Astrocyte (in vitro differentiated cells and primary cell): Measurements from ENCODE around the gene CD28. TPM values are rescaled to one million over a fixed set of nuclear protein-coding genes. Genes with fewer than 3 reads are reported as not detected.

Source experiments
- DNase-seq: peaks from one replicate; pipeline ENCODE4 v3.0.0-alpha.2; 2010; ENCODE audit warnings: low read depth
- FAIRE-seq: peaks from 2 replicates; lab custom pipeline; 2011; peaks lifted over from hg19 to GRCh38; lab: Jason Lieb, UNC
- H2AFZ ChIP-seq: 2 replicates; pipeline ENCODE4 v1.6.0; 2012; ENCODE audit warnings: low read depth, low read length, inconsistent platforms
- H3K27ac ChIP-seq: 2 replicates; pipeline ENCODE4 v1.5.1; 2011; ENCODE audit warnings: low read depth, low read length, inconsistent platforms
- H3K27me3 ChIP-seq: 2 replicates; pipeline ENCODE4 v1.6.0; 2011; ENCODE audit warnings: low read length, inconsistent platforms; ENCODE audit not compliant: insufficient read depth
- H3K36me3 ChIP-seq: 2 replicates; pipeline ENCODE4 v1.5.1; 2011; ENCODE audit warnings: low read length, inconsistent platforms; ENCODE audit not compliant: insufficient read depth
- H3K4me1 ChIP-seq: 2 replicates; pipeline ENCODE4 v1.5.1; 2011; ENCODE audit warnings: low read length, inconsistent platforms; ENCODE audit not compliant: insufficient read depth
- H3K4me2 ChIP-seq: 2 replicates; pipeline ENCODE4 v1.6.0; 2012; ENCODE audit warnings: low read length, inconsistent platforms
- H3K4me3 ChIP-seq: 2 replicates; pipeline ENCODE4 v1.5.1; 2011; ENCODE audit warnings: low read depth, mild to moderate bottlenecking, low read length, inconsistent platforms; ENCODE audit not compliant: insufficient read depth
- H3K79me2 ChIP-seq: 2 replicates; pipeline ENCODE4 v1.6.0; 2012; ENCODE audit warnings: mild to moderate bottlenecking, low read length, inconsistent platforms; ENCODE audit not compliant: insufficient read depth
- H3K9ac ChIP-seq: 2 replicates; pipeline ENCODE4 v1.6.0; 2012; ENCODE audit warnings: mild to moderate bottlenecking, low read length, inconsistent platforms
- H3K9me3 ChIP-seq: 2 replicates; pipeline ENCODE4 v1.5.1; 2012; ENCODE audit warnings: low read depth, mild to moderate bottlenecking, low read length, inconsistent platforms; ENCODE audit not compliant: insufficient read depth
- H4K20me1 ChIP-seq: 2 replicates; pipeline ENCODE4 v1.6.0; 2012; ENCODE audit warnings: low read length, inconsistent platforms; ENCODE audit not compliant: insufficient read depth
- H3K27ac Mint-ChIP-seq: one replicate; pipeline ENCODE4 v1.8.0; 2021; ENCODE audit warnings: mild to moderate bottlenecking, mixed read lengths; ENCODE audit not compliant: unreplicated experiment
- H3K27me3 Mint-ChIP-seq: one replicate; pipeline ENCODE4 v1.8.0; 2021; ENCODE audit warnings: low read depth, mixed read lengths; ENCODE audit not compliant: unreplicated experiment
- H3K36me3 Mint-ChIP-seq: one replicate; pipeline ENCODE4 v1.8.0; 2021; ENCODE audit warnings: low read depth, mixed read lengths; ENCODE audit not compliant: unreplicated experiment
- H3K4me1 Mint-ChIP-seq: one replicate; pipeline ENCODE4 v1.8.0; 2021; ENCODE audit warnings: low read depth, mixed read lengths; ENCODE audit not compliant: unreplicated experiment
- H3K4me3 Mint-ChIP-seq: one replicate; pipeline ENCODE4 v1.8.0; 2021; ENCODE audit warnings: mild to moderate bottlenecking, moderate library complexity, mixed read lengths; ENCODE audit not compliant: unreplicated experiment
- H3K9me3 Mint-ChIP-seq: one replicate; pipeline ENCODE4 v1.8.0; 2021; ENCODE audit warnings: mild to moderate bottlenecking, mixed read lengths; ENCODE audit not compliant: unreplicated experiment
- CTCF ChIP-seq: IDR thresholded peaks from 2 replicates; pipeline ENCODE4 v1.5.1; 2011; ENCODE audit warnings: low read depth, mild to moderate bottlenecking, inconsistent platforms, low read length, moderate library complexity; ENCODE audit not compliant: insufficient read depth
- EZH2 ChIP-seq: IDR thresholded peaks from 2 replicates; pipeline ENCODE4 v1.6.1; 2012; ENCODE audit warnings: mild to moderate bottlenecking, low read length, inconsistent platforms; ENCODE audit not compliant: insufficient read depth
- total RNA-seq: library from RNA; stranded (reverse); gene quantifications from 2 replicates; pipeline ENCODE4 v1.2.1, GENCODE V29; 2021

CD28 gene
- total RNA-seq, 1 donor from 2014 or later: not detected

- Mint-ChIP-seq H3K4me1 (peaks cover 15% of the 10 kb centered on the region), H3K4me3 (no peak overlapping the region), H3K27ac (no peak overlapping the region), H3K9me3 (peaks cover 3% of the 10 kb centered on the region), H3K27me3 (peaks cover 3% of the 10 kb centered on the region), H3K36me3 (peaks cover 4% of the 10 kb centered on the region)
- Histone ChIP-seq H3K9me3 (no peaks in the 10 kb centered on the region), H3K4me2 (no peak overlapping the region), H4K20me1 (no peaks in the 10 kb centered on the region), H3K27ac (no peak overlapping the region), H3K79me2 (no peaks in the 10 kb centered on the region), H2AFZ (no peak overlapping the region), H3K4me3 (no peak overlapping the region), H3K9ac (no peak overlapping the region), H3K27me3 (no peaks in the 10 kb centered on the region), H3K4me1 (peaks cover 21% of the 10 kb centered on the region), H3K36me3 (no peaks in the 10 kb centered on the region)
- TF ChIP-seq CTCF (no peak), EZH2 (no peak)
- DNase-seq (no peak), FAIRE-seq (no peak)
Measured at GRCh38 chr2:203763938-203764664, 57.7 kb downstream of the CD28 start.

DNA sequence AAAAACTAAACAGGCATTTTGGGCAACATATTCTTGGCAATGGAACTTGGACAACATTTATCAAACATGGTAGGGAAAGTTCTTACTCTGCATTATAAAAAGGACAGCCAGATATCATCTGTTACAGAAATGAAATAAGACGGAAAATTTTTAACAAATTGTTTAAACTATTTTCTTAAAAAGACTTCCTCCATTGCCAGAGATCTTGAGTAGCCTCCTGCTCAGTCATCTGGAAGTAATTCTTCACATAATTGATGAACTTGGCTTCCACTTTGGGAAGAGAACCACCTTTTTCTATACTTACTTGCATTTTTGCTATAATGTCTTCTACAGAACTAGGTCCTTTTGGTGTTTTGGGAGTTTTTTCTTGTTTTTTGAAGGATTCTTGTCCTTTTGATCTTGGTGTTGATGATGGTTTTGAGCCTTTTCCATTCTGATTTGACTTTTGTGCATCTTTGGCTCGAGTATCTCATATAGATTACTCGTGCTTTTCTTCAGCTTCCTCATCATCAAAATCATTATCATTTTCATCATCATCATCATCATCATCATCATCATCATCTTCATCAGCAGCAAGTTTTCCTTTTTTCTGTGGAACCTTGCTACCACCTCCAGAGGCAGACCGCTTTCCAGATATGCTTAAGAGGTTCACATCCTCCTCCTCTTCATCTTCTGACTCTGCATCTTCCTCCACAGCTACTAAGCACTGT lies 66.2 kb downstream of the CD28 start:
- H3K9me3 ChIP-seq: no peaks in the 10 kb centered on the region
- no peaks in the 10 kb centered on the region for H3K36me3 ChIP-seq
- H3K4me3 Mint-ChIP-seq: no peak overlapping the region
- H2AFZ ChIP-seq: no peak overlapping the region
- FAIRE-seq: no peak
- H3K27me3 Mint-ChIP-seq: no peaks in the 10 kb centered on the region
- no peaks in the 10 kb centered on the region for H3K36me3 Mint-ChIP-seq
- TF ChIP-seq CTCF (no peak), EZH2 (no peak)
- H3K4me1 ChIP-seq: peaks cover 5% of the 10 kb centered on the region
- no peak overlapping the region for H3K27ac Mint-ChIP-seq
- H3K9me3 Mint-ChIP-seq: no peaks in the 10 kb centered on the region
- DNase-seq: peak; percentile 31
- H4K20me1 ChIP-seq: no peaks in the 10 kb centered on the region
- no peak overlapping the region for H3K27ac ChIP-seq
- no peaks in the 10 kb centered on the region for H3K79me2 ChIP-seq
- H3K4me1 Mint-ChIP-seq: peaks cover 14% of the 10 kb centered on the region
- no peak overlapping the region for H3K4me2 ChIP-seq
- H3K4me3 ChIP-seq: no peak overlapping the region
- no peaks in the 10 kb centered on the region for H3K27me3 ChIP-seq
- H3K9ac ChIP-seq: no peak overlapping the region

DNA sequence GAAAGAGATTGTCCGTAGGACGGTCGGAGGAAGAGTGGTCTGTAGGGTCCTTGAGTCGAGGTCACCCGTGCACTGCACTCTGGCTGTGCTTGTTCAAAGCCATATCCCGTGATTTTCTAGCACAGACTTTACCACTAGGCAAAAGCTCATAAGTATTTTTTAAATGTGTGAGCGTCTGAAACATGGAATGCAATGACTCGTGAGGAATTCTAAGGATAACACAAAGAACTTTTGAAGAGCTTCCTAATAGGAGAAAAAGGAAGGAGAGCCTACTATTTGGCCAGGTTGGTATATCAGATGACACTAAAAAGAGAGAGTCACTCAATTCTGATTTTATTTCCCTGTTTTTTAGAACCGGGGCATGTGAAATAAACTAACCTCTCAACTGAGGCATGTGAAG lies 68.3 kb downstream of the CD28 start:
- Histone ChIP-seq H2AFZ (no peak overlapping the region), H3K9ac (no peak overlapping the region), H4K20me1 (no peaks in the 10 kb centered on the region), H3K4me3 (no peak overlapping the region), H3K79me2 (no peaks in the 10 kb centered on the region), H3K27me3 (no peaks in the 10 kb centered on the region), H3K4me1 (peaks cover 5% of the 10 kb centered on the region), H3K36me3 (no peaks in the 10 kb centered on the region), H3K9me3 (no peaks in the 10 kb centered on the region), H3K4me2 (no peak overlapping the region), H3K27ac (no peak overlapping the region)
- DNase-seq (no peak), FAIRE-seq (no peak)
- TF ChIP-seq EZH2 (no peak), CTCF (no peak)
- H3K36me3 Mint-ChIP-seq: no peaks in the 10 kb centered on the region
- peaks cover 14% of the 10 kb centered on the region for H3K4me1 Mint-ChIP-seq
- H3K4me3 Mint-ChIP-seq: no peak overlapping the region
- no peaks in the 10 kb centered on the region for H3K27me3 Mint-ChIP-seq
- no peaks in the 10 kb centered on the region for H3K9me3 Mint-ChIP-seq
- no peak overlapping the region for H3K27ac Mint-ChIP-seq
